GM19452 (cell line): ENCODE measurements around the gene CCDC197.
A peak's percentile ranks its signal among the peaks of the same experiment; 100 is the strongest.

Experiments used
- ATAC-seq: cut with Tn5 transposase; IDR thresholded peaks from one replicate; pipeline ENCODE4 v1.9.1; 2021; ENCODE audit not compliant: unreplicated experiment

CCDC197 gene

GRCh38 chr14:93960774-93961438, 36.2 kb upstream of the CCDC197 start:
- ATAC-seq: no peak

- no peak for ATAC-seq
These were observed 35.5 kb upstream of the CCDC197 start for GRCh38 chr14:93961620-93962019.

DNA sequence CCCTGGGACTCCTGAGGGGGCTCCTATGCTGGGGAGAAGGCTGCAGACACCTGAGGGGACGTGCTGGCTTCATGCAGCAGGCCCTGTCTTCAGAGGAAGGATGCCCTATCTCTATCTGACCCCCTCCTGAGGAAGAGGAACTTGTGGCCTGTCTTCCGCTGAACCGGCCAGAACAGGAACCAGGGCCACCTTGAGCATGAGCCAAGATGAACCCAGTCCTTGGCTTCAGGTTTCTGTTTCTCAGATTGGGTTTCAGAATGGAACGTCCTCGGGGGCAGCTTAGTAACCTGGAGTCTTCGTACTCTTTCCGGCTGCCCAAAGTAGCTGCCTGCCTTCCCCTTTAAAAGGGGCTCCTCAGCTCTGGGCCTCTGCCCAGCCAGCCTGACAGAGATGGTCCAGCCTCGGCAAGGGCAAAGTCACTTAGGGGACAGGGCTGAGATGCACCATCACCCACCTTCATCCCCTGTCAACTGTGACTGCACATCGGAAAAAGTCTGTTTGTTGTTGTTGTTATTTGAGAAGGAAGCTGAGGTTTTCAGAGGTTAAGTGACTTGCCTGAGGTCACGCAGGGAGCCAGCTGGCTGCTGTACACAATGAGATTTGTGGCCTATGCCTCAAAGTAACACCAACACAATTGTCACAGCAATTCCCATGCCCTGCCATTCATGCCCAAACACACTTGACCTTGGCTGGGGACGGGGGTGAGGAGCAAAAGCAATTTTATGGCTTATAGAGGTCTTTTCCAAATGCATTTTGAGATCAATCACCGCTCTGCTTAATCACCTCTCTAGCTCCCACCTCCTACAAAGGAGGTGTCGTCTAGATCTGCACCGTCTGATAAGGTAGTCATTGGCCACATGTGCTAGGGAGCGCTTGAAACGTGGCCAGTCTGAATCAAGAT, 34.1 kb upstream of the CCDC197 start:
- peak; percentile 54 for ATAC-seq

DNA sequence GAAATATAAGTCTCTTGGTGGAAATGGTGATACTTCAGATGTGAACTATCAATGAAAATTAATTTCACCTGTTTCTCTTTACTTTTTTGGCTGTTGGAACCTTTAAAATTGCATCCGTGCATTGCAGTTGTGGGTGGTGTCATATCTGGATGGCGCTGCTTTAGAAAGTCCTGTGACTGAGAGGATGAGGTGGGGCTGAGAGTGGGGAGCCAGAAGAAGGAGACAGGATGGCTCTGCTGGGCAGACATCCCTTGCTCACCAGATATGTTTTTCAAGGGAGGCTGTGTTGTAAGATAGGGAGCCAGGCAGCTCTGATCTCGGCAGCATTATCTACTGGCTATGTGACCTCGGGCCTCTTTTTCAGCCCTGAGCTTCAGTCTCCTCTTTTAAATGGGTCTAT, 33.4 kb upstream of the CCDC197 start:
- no peak for ATAC-seq

- ATAC-seq: no peak
These were observed 32.8 kb upstream of the CCDC197 start for GRCh38 chr14:93964281-93964680.

GRCh38 chr14:93964820-93965286, 32.2 kb upstream of the CCDC197 start:
- ATAC-seq: no peak

DNA sequence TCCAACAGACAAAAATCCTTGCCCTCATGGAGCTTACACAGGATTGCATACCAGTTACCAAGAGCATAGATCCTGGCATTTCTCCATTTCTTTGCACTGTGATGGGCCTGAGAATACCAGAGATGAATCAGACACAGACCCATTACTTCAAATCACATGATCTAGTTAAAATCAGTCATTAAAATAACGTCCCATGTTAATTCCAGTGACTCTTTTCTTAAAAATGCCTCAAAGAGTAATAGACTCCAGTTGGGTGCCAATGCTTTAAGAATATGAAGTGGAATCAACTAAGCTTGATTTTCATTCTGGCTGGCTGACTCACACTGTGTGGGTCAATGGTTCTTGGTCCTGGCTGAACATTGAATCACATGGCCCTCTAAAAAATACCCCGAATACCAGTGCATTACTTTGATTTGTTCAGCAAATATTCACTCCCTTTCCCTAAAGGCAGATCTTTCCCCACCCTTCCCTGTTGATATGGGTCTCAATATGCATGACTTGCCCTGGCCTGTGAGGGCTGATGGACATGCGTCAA, 31.7 kb upstream of the CCDC197 start:
- ATAC-seq: no peak

DNA sequence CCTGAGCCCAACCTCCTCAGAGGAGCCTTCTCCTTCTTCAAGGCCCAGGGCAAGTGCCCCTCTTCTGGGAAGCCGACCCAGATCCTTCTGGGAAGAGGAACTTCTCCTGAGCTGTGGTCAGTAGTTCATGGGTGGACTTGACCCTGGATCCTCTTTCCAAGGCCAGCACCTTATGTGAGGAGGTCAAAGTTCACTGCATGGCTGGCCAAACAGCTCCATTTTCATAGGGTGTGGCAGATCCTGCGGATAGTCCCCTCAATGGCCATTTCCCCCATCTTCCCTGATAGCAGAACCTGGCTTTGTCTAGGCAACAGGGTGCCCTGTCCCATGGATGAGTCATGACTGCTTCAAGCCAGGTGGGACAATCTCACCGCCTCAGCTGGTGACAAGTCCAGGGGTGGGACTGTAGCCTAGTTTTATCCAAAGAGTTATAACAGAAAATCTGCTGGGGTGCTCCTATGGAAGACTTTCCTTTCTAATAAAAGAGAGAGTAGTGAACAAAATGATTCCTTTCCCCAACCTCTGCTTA, 31.1 kb upstream of the CCDC197 start:
- ATAC-seq: no peak

- ATAC-seq: peak; percentile 36
These were observed 29.4 kb upstream of the CCDC197 start for GRCh38 chr14:93967637-93968250.

GRCh38 chr14:93969082-93969828, 27.8 kb upstream of the CCDC197 start:
- ATAC-seq: no peak

DNA sequence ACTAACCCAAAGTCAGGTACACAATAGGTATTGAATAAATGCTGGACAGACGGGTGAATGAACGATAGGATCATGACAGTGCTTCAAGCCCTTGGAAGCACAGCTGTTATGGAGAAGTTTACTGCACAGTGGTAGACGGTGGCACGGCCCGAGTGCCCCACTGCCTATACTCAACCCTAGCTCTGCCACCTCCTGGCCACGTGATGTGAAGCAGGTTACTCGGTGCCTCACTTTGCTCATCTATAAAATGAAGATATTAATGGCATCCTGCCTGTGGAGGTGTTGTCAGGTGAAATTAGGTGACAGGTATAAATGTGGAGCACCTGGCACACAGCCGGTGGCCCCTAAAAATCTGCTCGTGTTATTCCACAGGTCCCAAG, 26.5 kb upstream of the CCDC197 start:
- no peak for ATAC-seq

DNA sequence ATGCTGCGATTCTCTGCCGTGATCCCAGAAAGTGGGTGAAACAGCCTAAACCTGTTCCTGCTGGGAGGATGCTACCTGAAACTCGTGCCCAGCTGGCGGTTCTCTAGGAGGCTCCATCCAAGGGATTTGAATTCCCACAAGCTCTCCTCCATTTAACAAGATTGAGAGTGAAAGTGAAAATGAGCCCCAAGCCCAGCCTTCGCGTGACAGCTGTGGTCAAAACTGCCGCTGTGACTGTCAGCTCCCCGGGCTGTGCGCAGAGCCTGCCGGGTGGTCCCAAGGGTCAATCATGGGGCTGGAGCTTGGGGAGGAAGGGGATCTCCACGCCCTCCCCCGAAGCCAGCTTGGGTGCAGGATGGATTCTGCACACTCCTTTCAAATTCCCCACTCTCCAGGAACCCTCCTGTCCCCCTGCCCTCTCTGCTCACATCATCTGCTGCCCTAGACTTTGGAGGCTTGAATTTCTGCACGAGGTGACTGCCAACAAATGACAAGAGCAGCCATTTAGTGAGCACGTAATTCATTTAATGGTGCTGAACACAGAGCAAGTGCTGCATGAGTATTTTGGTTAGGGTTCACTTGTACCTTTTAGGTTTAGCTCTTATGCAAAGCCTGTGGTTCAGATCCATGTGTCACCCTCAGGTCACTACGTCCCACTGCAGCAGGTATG, 26.0 kb upstream of the CCDC197 start:
- peak; percentile 35 for ATAC-seq

DNA sequence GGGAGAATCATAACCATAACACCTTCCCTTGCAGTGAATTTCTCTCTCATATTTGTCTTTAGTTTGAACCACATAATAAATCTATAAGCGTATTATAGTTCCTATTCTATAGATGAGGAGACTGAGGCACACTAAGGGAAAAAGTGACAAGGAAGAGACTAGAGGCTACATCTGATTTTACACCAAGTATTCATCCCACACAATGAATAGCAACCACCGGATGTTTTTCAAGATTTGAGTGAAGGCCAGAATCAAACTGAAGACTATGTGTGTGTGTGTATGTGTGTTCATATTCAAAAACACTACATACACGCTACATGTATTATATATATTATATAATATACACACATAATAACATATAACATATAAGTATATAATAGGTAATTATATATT, 25.5 kb upstream of the CCDC197 start:
- ATAC-seq: no peak

- no peak for ATAC-seq
These were observed 24.4 kb upstream of the CCDC197 start for GRCh38 chr14:93972618-93973205.

- no peak for ATAC-seq
These were observed 23.5 kb upstream of the CCDC197 start for GRCh38 chr14:93973607-93974006.

DNA sequence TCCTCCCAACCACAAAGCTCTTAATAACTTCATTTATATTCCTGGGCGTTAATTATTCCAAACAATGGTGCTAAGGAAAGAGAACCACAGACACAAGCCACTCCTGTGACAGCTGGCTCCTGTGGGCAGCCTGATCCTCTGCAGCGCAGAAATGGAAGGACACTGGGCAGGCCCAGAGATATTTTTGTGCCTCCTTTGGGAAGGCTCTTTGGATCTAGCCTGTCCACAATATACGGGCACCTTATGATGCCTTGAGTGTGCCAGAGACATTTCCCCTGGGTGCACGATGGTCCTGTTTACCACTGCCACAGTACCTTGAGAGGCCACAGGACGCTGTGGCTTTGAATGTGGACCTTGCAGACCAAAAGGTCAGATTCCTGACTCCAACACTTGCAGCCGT, 22.8 kb upstream of the CCDC197 start:
- ATAC-seq: no peak

DNA sequence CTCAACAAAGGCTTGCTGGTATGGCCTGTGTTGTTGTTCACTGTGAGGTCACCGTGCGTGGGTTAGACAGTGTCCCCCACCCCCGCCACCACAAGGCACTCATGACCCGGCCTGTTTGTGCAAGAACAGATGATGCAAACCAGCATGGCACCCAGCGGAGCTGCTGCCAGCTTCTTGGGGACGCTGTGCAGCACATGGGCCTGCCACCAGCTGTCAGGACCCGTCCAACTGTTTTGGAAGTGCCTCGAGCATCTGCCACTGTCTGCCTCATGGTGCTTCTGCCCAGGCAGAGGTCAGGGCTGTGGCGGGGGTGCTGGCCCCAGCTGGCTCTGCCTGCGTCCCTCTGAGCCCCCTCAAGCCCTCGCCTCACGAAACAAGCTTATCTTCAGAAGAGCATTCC, 22.3 kb upstream of the CCDC197 start:
- ATAC-seq: no peak

- peak; percentile 54 for ATAC-seq
These were observed 21.2 kb upstream of the CCDC197 start for GRCh38 chr14:93975791-93976476.

DNA sequence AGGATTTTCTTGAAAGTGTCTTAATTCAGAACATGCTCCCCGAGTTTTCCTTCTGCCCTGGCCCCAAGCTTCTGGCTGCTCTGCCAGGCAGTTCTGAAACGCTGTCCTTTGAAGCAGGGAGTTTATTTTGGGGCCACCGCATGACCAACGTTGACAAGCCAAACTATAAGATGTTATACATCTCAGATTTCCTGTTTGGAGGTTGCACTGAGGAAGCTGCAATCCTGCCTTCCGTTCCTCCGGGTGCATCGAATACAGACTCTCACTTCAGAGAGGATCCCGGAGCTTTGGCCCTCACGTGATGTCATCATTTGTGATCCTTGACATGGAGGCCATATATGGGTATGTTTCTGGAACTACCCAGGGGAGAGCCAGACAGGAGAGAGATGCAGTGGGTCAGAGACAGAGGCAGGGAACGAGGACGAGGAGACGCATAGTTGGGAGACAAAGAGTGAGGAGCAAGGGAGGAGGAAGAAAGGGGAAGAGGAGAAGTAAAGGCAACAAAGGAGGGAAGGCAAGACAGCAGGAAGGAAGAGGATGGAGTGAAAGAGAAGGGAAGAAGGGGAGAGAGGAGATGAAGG, 20.5 kb upstream of the CCDC197 start, which contains the start of gene ASB2:
Gene ASB2, minus strand, starts transcription at position 94 of the 581 bp plus-strand sequence. CDS start 12,031 bp downstream, outside the sequence.
- peak; percentile 18 for ATAC-seq
